Activated CD4-positive, alpha-beta T cell treated with anti-CD3 and anti-CD28 coated beads, Interleukin-10, Interleukin-2, amounts not matched to agents 100 ng/mL and 50 ng/mL, durations not matched to agents 16 hours and 8 hours (primary cell): ENCODE measurements around the gene METTL16.
"Not testable (repeated sequence)": the region's sequence is repeated elsewhere in the genome, so short reads cannot be mapped to it uniquely, and the experiment has no call there.

Experiments used
- DNase-seq: peaks from one replicate; pipeline ENCODE4 v3.0.0-alpha.2; 2020

Gene METTL16

DNA sequence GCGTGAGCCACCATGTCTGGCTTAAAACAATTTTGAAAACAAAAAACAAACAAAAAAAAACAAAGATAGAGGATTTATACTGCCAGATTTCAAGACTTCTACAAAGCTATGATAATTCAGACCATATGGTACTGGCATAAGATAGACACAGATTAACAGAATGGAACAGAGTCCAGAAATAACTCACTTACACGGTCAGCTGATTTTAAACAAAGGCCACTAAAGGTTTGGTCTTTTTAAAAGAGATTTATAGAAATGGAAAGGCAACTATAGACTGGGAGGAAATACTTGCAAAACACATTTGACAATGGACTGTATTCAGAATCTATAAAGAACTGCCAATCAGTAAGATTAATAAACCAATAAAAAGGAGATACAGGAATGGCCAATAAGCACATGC lies 62.2 kb downstream of the METTL16 start:
- no peak for DNase-seq

DNA sequence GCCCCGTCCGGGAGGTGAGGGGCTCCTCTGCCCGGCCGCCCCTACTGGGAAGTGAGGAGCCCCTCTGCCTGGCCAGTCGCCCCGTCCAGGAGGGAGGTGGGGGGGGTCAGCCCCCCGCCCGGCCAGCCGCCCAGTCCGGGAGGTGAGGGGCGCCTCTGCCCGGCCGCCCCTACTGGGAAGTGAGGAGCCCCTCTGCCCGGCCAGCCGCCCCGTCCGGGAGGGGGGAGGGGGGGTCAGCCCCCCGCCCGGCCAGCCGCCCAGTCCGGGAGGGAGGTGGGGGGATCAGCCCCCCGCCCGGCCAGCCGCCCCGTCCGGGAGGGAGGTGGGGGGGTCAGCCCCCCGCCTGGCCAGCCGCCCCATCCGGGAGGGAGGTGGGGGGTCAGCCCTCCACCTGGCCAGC lies 64.2 kb downstream of the METTL16 start:
- DNase-seq, result not testable (repeated sequence)

GRCh38 chr17:2445638-2446037 lies 66.0 kb downstream of the METTL16 start:
- no peak for DNase-seq

GRCh38 chr17:2444382-2444781 lies 67.3 kb downstream of the METTL16 start:
- DNase-seq, result no peak

GRCh38 chr17:2442166-2442565 lies 69.5 kb downstream of the METTL16 start:
- no peak for DNase-seq

DNA sequence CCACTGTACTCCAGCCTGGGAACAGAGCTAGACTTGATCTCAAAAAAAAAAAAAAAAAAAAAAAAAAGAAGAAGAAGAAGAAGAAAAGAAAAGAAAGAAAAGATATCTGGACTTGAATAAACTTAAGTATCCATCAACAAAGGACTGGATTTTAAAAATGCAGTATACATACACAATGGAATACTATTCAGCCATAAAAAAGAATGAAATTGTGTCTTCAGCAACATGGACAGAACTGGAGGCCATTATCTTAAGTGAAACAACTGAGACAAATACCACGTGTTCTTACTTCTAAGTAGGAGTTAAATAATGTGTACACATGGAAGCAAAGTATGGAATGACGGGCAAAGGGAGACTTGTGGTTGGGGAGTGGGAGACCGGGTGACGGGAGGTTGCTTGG lies 70.8 kb downstream of the METTL16 start:
- no peak for DNase-seq

GRCh38 chr17:2439997-2440396 lies 71.7 kb downstream of the METTL16 start:
- DNase-seq, result peak; percentile 16

DNA sequence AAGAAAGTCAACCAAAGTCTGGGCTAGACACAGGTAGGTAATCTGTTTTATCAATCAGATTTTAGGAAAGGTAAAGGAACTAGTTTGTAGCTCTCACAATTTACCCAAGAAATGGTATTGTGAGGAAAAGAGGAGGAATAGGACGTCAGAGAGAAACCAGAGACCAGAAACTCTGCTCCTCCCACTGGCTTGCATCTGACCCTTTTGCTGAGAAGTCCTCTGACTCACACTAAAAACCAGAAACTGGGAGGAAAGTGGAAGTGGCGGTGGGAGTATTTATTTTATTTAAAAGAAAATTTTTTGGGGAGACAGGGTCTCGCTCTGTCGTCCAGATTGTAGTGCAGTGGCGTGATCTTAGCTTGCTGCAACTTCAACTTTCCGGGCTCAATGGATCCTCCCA lies 72.9 kb downstream of the METTL16 start:
- no peak for DNase-seq

- no peak for DNase-seq
Observed at GRCh38 chr17:2436316-2436905, 75.3 kb downstream of the METTL16 start.

GRCh38 chr17:2435862-2436261 lies 75.8 kb downstream of the METTL16 start:
- DNase-seq, result no peak

DNA sequence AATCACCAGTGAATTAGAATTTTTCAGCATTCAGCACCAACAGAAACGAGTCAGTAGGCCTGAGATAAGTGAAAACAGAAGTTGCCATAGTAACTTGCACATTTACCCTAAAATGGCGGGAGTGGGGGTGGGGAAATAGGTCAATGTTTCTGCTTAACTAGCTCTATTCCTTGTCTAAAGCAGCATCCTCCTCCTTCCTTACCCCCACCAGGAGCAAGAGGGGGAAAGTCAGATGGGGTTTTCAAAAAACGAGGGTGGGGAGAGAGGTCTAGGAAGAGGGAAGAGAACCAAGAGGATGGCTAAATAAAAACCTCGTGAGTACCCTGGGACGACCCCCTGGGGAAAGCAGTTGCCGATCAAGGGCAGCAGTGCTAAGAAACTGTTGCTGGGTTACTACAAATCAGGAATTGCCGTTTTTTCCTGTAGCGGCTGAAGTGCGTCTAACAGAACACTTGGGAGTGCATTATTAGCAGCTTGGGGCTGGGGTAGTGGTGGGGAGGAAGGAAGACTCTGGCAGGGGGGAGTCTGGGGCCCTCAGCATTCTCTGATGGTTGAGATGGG lies 76.4 kb downstream of the METTL16 start:
- no peak for DNase-seq

- DNase-seq, result no peak
Observed at GRCh38 chr17:2433696-2434095, 78.0 kb downstream of the METTL16 start.

DNA sequence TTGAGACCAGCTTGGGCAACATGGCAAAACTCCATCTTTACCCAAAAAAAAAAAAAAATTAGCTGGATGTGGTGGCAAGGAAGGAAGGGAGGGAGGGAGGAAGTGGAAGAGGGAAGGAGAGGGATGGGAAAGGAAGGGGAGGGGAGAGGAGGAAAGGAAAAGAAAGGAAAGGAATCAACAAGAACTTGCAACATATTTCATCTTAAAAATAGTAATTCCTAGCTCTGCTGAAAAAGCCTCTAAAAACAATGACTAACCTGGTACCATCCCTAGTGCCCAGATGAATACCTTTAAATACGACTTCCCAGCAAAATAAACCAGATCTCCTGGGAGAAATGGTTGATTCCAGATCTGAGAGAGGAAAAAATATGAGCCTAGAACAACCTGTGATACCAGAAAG lies 83.8 kb downstream of the METTL16 start:
- DNase-seq, result no peak

- DNase-seq, result no peak
Observed at GRCh38 chr17:2427215-2427614, 84.5 kb downstream of the METTL16 start.

GRCh38 chr17:2423271-2423670 lies 88.4 kb downstream of the METTL16 start:
- DNase-seq, result no peak

- no peak for DNase-seq
Observed at GRCh38 chr17:2421315-2422147, 90.2 kb downstream of the METTL16 start.

DNA sequence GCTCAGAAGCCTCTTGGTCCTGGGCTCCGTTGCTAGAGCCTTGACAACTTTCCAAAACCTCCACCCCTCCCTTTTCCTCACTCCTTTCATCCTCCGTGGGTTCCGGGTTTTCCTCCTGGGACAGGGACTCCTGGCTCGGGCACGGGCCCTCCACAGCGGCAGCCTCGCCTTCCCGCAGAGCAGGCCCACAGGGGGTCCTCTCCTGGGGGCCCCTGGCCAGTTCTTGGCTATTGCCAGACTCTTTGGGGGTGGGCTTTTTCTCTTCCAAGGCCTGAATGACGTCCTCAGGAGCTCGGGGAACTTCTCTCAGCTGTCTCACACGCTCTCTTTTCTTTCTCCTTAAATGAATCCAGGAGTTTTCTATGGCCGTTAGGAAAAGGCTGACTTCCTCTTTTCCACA lies 91.5 kb downstream of the METTL16 start:
- no peak for DNase-seq

- DNase-seq, result no peak
Observed at GRCh38 chr17:2419486-2419885, 92.2 kb downstream of the METTL16 start.

GRCh38 chr17:2418572-2418971 lies 93.1 kb downstream of the METTL16 start:
- no peak for DNase-seq

GRCh38 chr17:2416010-2416734 lies 95.5 kb downstream of the METTL16 start:
- peak; percentile 86 for DNase-seq

GRCh38 chr17:2415081-2415480 lies 96.6 kb downstream of the METTL16 start:
- DNase-seq, result no peak

GRCh38 chr17:2414446-2415064 lies 97.1 kb downstream of the METTL16 start:
- no peak for DNase-seq

DNA sequence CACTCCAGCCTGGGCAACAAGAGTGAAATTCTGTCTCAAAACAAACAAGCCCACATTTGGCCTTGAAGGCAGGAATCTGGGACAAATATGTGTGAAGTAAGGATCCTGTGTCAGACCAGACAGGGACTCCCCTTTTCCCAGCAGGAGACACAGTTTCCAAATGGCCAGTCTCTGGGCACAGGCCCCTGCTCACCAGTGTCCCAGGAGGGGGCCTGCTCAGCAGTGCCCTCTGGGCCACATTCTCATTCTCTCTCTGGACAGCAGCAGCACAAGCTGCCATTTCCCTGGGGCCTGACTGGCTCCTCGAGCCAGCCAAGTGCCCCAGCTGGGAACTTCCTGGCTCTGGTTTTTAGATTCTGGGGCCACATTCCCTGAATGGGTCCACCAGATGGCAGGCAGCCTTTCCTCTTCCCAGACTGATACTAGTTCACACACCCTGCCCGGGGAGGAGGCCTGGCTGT lies 99.1 kb downstream of the METTL16 start:
- DNase-seq, result no peak
